Upper lobe of left lung (tissue), 4 donors: ENCODE results near the gene CELA1.

Experiments
- EP300 ChIP-seq, 4 donors: sonication (generic); formaldehyde crosslinking; IDR thresholded peaks; one replicate each; pipeline ENCODE4 v1.5.1; 2017; ENCODE audit warnings: antibody characterized with exemption in 4 of 4, control low read depth in 2 of 4
- POLR2A ChIP-seq, 4 donors: fragments of 450-650 bp; IDR thresholded peaks; one replicate each; pipeline ENCODE4 v1.5.1; 2016 to 2017; ENCODE audit warnings: antibody characterized with exemption in 4 of 4, mild to moderate bottlenecking in 2 of 4
- POLR2AphosphoS5 ChIP-seq, 2 donors: sonication (generic); formaldehyde crosslinking; IDR thresholded peaks; one replicate each; pipeline ENCODE4 v1.5.1; 2017; ENCODE audit warnings: antibody characterized with exemption in 2 of 2
- TF ChIP-seq, protein P1 (sequence below), 6 experiments: fragments of 450-650 bp in 4 of 6; fragments of 200-600 bp in 2 of 6; sonication (generic) in 2 of 6; IDR thresholded peaks; one replicate each; pipeline ENCODE4 v1.5.1; 2016 to 2019; ENCODE audit warnings: antibody characterized with exemption in 6 of 6

DNA sequence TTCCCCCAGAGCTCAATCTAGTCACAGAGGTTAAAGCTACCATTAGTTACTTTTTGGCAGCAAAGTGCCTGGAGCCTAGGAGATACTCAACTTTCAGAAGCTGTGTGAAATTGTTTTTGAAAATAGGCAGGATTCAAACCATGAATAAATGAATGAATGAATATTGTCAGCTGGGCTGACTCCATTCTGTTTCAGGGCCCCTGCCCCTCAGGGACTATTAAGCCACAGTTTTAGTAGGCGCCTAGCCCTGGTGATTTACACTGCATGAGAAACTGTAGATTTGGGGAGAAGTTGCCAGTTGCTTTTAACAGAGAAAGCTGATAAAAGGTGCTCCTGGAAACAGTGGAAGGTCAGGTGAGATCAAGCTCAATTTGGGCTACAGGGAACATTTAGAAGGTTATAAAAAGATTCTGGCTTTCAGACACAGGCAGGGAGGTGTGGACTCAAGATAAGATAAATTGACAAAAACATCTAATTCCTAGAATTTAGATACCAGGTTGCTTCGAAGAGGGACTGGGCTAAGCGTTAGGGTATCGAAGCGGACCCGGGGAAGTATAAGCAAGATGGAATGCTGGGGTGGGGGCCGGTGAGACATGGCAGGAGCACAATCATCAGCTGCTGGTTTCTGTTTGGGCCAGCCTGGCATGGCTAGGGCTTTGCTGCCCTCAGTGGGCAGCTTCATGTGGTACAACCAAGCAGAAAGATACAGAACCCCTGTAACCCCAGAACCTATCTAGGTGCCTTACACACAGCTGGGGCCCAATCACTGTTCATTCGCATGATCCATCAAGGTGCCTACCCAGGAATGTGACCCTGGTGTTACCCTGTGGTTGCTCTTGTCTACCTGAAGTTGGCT lies 14.9 kb upstream of the CELA1 start:
- TF ChIP-seq, protein P1, sequence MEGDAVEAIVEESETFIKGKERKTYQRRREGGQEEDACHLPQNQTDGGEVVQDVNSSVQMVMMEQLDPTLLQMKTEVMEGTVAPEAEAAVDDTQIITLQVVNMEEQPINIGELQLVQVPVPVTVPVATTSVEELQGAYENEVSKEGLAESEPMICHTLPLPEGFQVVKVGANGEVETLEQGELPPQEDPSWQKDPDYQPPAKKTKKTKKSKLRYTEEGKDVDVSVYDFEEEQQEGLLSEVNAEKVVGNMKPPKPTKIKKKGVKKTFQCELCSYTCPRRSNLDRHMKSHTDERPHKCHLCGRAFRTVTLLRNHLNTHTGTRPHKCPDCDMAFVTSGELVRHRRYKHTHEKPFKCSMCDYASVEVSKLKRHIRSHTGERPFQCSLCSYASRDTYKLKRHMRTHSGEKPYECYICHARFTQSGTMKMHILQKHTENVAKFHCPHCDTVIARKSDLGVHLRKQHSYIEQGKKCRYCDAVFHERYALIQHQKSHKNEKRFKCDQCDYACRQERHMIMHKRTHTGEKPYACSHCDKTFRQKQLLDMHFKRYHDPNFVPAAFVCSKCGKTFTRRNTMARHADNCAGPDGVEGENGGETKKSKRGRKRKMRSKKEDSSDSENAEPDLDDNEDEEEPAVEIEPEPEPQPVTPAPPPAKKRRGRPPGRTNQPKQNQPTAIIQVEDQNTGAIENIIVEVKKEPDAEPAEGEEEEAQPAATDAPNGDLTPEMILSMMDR (IDR thresholded peaks at IDR 0.05): no peak
- TF ChIP-seq POLR2A (IDR thresholded peaks at IDR 0.05): no peak
- no peak for TF ChIP-seq POLR2AphosphoS5 (IDR thresholded peaks at IDR 0.05)
- TF ChIP-seq EP300 (IDR thresholded peaks at IDR 0.05): no peak
